Glutamatergic neuron (in vitro differentiated cells): ENCODE measurements around the gene UQCR11. TPM values are rescaled to one million over a fixed set of nuclear protein-coding genes. Genes with fewer than 3 reads are reported as not detected.

Source experiments
- DNase-seq: peaks from one replicate; pipeline ENCODE4 v3.0.0; 2022
- H3K27ac Mint-ChIP-seq: one replicate; pipeline ENCODE4 v1.8.0; 2020; ENCODE audit warnings: mild to moderate bottlenecking, mixed read lengths, inconsistent platforms; ENCODE audit not compliant: unreplicated experiment
- H3K27me3 Mint-ChIP-seq: one replicate; pipeline ENCODE4 v1.8.0; 2020; ENCODE audit warnings: mild to moderate bottlenecking, moderate library complexity, mixed read lengths, inconsistent platforms; ENCODE audit not compliant: unreplicated experiment
- H3K36me3 Mint-ChIP-seq: one replicate; pipeline ENCODE4 v1.8.0; 2020; ENCODE audit warnings: mild to moderate bottlenecking, mixed read lengths, inconsistent platforms; ENCODE audit not compliant: unreplicated experiment
- H3K4me1 Mint-ChIP-seq: one replicate; pipeline ENCODE4 v1.8.0; 2020; ENCODE audit warnings: mild to moderate bottlenecking, low read depth, mixed read lengths, inconsistent platforms; ENCODE audit not compliant: unreplicated experiment
- H3K4me3 Mint-ChIP-seq: one replicate; pipeline ENCODE4 v1.8.0; 2020; ENCODE audit warnings: mild to moderate bottlenecking, mixed read lengths, inconsistent platforms; ENCODE audit not compliant: unreplicated experiment
- H3K9me3 Mint-ChIP-seq: one replicate; pipeline ENCODE4 v1.8.0; 2020; ENCODE audit warnings: mild to moderate bottlenecking, moderate library complexity, mixed read lengths, inconsistent platforms; ENCODE audit not compliant: unreplicated experiment
- total RNA-seq: library from RNA; stranded (reverse); fragmentation: NEBNext Ultra II Directional; extraction: Animal tissue kit (Norgen Biotek cat#: 25700); gene quantifications from one replicate; pipeline ENCODE4 v1.2.1, GENCODE V29; 2021; ENCODE audit not compliant: unreplicated experiment
- TF ChIP-seq, protein P1 (sequence below): fragments of 200-600 bp; sonication (generic); IDR thresholded peaks from one replicate; pipeline ENCODE4 v1.5.0; 2021; ENCODE audit not compliant: partially characterized antibody, unreplicated experiment

UQCR11 gene
- total RNA-seq, 1 donor from 2014 or later = 204 TPM

DNA sequence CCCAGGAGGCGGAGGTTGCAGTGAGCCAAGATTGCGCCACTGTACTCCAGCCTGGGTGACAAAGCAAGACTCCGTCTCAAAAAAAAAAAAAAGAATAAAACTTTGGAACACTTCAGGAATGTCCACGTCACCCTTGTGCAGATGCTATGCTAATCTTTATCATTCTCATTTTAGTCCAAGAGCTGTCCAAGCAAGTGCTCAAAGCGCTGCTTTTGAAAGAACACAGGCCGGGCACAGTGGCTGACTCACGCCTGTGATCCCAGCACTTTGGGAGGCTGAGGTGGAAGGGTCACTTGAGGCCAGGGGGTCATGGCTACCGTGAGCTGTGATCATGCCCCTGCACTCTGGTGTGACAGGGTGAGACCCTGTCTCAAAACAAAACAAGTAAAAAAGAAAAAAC is 11.1 kb upstream of the UQCR11 start:
- Mint-ChIP-seq H3K4me3 (peak overlapping the region; percentile 7), H3K27me3 (peaks cover 14% of the 10 kb centered on the region), H3K4me1 (no peaks in the 10 kb centered on the region), H3K9me3 (peaks cover 11% of the 10 kb centered on the region), H3K36me3 (no peaks in the 10 kb centered on the region), H3K27ac (no peak overlapping the region)
- TF ChIP-seq, protein P1, sequence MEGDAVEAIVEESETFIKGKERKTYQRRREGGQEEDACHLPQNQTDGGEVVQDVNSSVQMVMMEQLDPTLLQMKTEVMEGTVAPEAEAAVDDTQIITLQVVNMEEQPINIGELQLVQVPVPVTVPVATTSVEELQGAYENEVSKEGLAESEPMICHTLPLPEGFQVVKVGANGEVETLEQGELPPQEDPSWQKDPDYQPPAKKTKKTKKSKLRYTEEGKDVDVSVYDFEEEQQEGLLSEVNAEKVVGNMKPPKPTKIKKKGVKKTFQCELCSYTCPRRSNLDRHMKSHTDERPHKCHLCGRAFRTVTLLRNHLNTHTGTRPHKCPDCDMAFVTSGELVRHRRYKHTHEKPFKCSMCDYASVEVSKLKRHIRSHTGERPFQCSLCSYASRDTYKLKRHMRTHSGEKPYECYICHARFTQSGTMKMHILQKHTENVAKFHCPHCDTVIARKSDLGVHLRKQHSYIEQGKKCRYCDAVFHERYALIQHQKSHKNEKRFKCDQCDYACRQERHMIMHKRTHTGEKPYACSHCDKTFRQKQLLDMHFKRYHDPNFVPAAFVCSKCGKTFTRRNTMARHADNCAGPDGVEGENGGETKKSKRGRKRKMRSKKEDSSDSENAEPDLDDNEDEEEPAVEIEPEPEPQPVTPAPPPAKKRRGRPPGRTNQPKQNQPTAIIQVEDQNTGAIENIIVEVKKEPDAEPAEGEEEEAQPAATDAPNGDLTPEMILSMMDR = no peak
- no peak for DNase-seq

DNA sequence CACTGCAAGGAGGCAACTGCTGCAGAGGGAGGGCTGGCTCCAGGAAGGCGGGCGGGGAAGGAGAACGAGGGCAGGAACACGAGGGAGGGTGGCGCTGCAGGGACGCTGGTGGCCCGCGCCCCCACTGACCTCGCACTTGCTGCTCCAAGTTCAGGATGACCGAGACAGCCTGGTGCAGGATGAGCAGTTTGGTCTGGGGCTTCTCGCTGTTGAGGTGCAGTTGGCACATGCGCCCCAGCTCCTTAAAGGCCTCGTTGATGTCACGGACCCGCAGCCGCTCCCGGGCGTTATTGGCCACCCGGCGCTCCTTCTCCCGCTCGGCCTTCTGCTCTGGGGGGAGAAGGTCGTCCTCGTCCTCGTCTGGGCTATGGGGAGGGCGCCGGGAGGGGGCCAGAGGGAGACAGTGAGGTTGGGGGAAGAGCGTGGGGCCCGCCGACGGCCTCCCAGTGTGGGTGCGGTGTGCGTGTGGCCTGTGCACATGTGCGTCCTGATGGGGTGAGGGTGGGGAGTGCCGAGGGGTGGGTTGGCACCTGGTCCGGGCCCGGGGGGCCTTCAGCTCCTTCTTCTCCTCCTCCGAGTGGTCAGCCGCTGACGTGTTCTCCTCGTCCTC is 10.0 kb upstream of the UQCR11 start:
- Mint-ChIP-seq H3K36me3 (no peaks in the 10 kb centered on the region), H3K9me3 (peaks cover 15% of the 10 kb centered on the region), H3K27me3 (peaks cover 16% of the 10 kb centered on the region), H3K4me1 (no peaks in the 10 kb centered on the region), H3K27ac (no peak overlapping the region), H3K4me3 (no peak overlapping the region)
- no peak for DNase-seq
- TF ChIP-seq, protein P1 = no peak

DNA sequence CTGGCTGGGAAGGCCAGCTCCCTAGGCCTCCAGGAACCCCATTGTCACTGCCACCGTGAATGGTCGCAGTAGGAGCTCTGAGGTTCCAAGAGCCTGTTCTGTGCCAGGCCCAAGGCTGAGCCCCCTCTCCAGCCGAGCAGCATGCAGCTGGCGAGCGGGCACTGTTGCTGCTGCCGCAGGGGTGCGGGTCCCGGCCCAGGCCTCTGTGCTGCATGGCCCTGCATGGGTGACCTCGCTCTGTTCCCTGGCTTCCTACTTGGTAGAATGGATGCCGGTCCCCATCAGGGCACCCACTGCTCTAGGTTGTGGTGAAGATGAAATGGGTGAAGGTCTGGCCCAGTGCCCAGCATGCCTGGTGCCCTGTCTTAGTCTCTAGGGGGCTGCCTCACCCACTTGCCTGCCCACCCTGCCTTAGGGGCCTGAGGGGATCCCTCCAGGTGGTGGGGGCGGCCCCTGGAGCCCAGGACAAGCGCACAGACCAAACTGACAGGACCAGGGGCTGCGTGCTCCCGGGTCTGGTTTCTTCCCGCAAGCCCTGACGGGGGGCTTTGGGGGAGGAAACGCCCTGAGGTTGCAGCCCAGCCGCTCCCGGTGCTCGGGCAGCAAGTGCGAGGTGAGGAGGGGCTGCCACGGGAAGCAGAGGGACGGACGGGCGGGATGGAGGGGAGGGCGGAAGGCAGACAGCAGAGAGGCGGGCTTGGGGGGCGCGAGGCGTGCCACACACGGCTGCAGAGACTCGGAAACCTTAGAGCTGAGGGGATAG is 8.7 kb upstream of the UQCR11 start:
- Mint-ChIP-seq H3K4me1 (no peaks in the 10 kb centered on the region), H3K9me3 (peaks cover 13% of the 10 kb centered on the region), H3K4me3 (no peak overlapping the region), H3K27me3 (peaks cover 18% of the 10 kb centered on the region), H3K27ac (no peak overlapping the region), H3K36me3 (no peaks in the 10 kb centered on the region)
- no peak for DNase-seq
- TF ChIP-seq, protein P1 = no peak

DNA sequence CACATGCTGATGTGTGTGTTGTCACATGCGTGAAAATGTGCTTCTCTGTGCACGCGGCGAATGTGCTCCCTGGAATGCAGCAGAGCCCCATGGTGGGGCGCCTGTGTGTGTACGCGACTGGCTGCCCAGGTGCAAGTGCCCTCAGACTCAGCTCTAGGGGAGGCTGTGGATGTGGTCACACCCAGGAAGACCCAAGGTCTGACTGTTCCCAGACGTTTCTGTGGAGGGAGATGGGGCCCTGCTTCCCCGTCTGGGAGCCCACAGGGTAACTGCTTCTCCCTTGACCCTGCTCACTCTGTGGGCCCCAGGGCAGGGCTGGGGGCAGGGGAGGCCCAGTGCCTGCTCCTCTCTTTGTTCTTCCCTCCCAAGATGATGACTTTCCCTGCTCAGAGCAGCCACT is 7.9 kb upstream of the UQCR11 start:
- H3K4me3 Mint-ChIP-seq = no peak overlapping the region
- H3K4me1 Mint-ChIP-seq = no peaks in the 10 kb centered on the region
- H3K9me3 Mint-ChIP-seq = peaks cover 13% of the 10 kb centered on the region
- no peak overlapping the region for H3K27ac Mint-ChIP-seq
- H3K36me3 Mint-ChIP-seq = no peaks in the 10 kb centered on the region
- no peak for DNase-seq
- TF ChIP-seq, protein P1 = no peak
- H3K27me3 Mint-ChIP-seq = peaks cover 21% of the 10 kb centered on the region
